Activated CD8-positive, alpha-beta memory T cell treated with anti-CD3 and anti-CD28 coated beads, Interleukin-2, amount 50 U/mL, for 48 hours (primary cell): ENCODE results near the gene PIAS1.
"Not testable (repeated sequence)": the region's sequence is repeated elsewhere in the genome, so short reads cannot be mapped to it uniquely, and the experiment has no call there.

Experiments
- DNase-seq: peaks from one replicate; pipeline ENCODE4 v3.0.0-alpha.2; 2020

Gene PIAS1

GRCh38 chr15:68186671-68187397, 132.7 kb downstream of the PIAS1 start:
- no peak for DNase-seq

- DNase-seq: no peak
These were observed 133.4 kb downstream of the PIAS1 start for GRCh38 chr15:68187559-68187958.

GRCh38 chr15:68188647-68189046, 134.5 kb downstream of the PIAS1 start:
- DNase-seq: no peak

- no peak for DNase-seq
These were observed 135.9 kb downstream of the PIAS1 start for GRCh38 chr15:68190048-68190447.

GRCh38 chr15:68191555-68191954, 137.4 kb downstream of the PIAS1 start:
- no peak for DNase-seq

GRCh38 chr15:68192117-68192516, 138.0 kb downstream of the PIAS1 start:
- no peak for DNase-seq

GRCh38 chr15:68192804-68193486, 138.8 kb downstream of the PIAS1 start:
- DNase-seq: no peak

- no peak for DNase-seq
These were observed 141.4 kb downstream of the PIAS1 start for GRCh38 chr15:68195336-68196112.

- DNase-seq: peak; percentile 49
These were observed 142.5 kb downstream of the PIAS1 start for GRCh38 chr15:68196445-68197169.

GRCh38 chr15:68197170-68197492, 143.0 kb downstream of the PIAS1 start:
- peak; percentile 47 for DNase-seq

GRCh38 chr15:68197661-68198437, 143.7 kb downstream of the PIAS1 start:
- peak; percentile 47 for DNase-seq

GRCh38 chr15:68199340-68199739, 145.2 kb downstream of the PIAS1 start:
- DNase-seq: no peak

- peak; percentile 45 for DNase-seq
These were observed 146.1 kb downstream of the PIAS1 start for GRCh38 chr15:68200016-68200861.

- no peak for DNase-seq
These were observed 147.2 kb downstream of the PIAS1 start for GRCh38 chr15:68201153-68201878.

- DNase-seq: no peak
These were observed 147.8 kb downstream of the PIAS1 start for GRCh38 chr15:68201879-68202261.

GRCh38 chr15:68202994-68203393, 148.9 kb downstream of the PIAS1 start:
- not testable (repeated sequence) for DNase-seq

- DNase-seq: no peak
These were observed 149.4 kb downstream of the PIAS1 start for GRCh38 chr15:68203486-68203885.

GRCh38 chr15:68203956-68204355, 149.8 kb downstream of the PIAS1 start:
- DNase-seq: no peak

GRCh38 chr15:68204361-68204760, 150.2 kb downstream of the PIAS1 start:
- no peak for DNase-seq

- DNase-seq: no peak
These were observed 150.9 kb downstream of the PIAS1 start, which contains the start of gene CALML4 for GRCh38 chr15:68204776-68205557. Gene CALML4 (minus strand): TSS chr15:68205332. CDS start chr15:68205247, 85 bp downstream.
